Measurements from ENCODE around the gene CRACR2A.

Gene CRACR2A

GRCh38 chr12:3795066-3795465, 42.2 kb upstream of the CRACR2A start:
- H3K9me2 ChIP-seq (ENCODE audit: low read depth, low read length) = no peaks in the 10 kb centered on the region
- no peak for TF ChIP-seq EZH2 (IDR thresholded peaks at IDR 0.05; ENCODE audit: borderline replicate concordance, low read length)
- no peak for TF ChIP-seq CTCF (IDR thresholded peaks at IDR 0.05; ENCODE audit: low read length)

GRCh38 chr12:3792623-3793288, 39.8 kb upstream of the CRACR2A start:
- Histone ChIP-seq H3K27ac (ENCODE audit: low read depth, low read length, poor library complexity, severe bottlenecking) (no peak overlapping the region), H3K27me3 (ENCODE audit: insufficient read depth, low read length) (no peaks in the 10 kb centered on the region), H3K79me2 (ENCODE audit: insufficient read depth, low read length) (no peaks in the 10 kb centered on the region), H3K9me2 (ENCODE audit: low read depth, low read length) (no peaks in the 10 kb centered on the region), H3K9me3 (ENCODE audit: low read length) (no peaks in the 10 kb centered on the region), H4K20me1 (ENCODE audit: insufficient read depth, low read length) (no peaks in the 10 kb centered on the region), H3K9ac (ENCODE audit: low read length) (no peak overlapping the region), H2AFZ (ENCODE audit: low read length) (no peak overlapping the region), H3F3A (ENCODE audit: insufficient read depth, low read length) (no peaks in the 10 kb centered on the region), H3K4me2 (ENCODE audit: low read length) (no peak overlapping the region), H3K4me1 (ENCODE audit: insufficient read depth, low read length, severe bottlenecking) (no peaks in the 10 kb centered on the region), H3K4me3 (ENCODE audit: low read depth, low read length, poor library complexity, severe bottlenecking) (no peak overlapping the region), H3K36me3 (ENCODE audit: insufficient read depth, low read length) (no peaks in the 10 kb centered on the region)
- TF ChIP-seq CTCF (IDR thresholded peaks at IDR 0.05; ENCODE audit: low read length) (no peak), EZH2 (IDR thresholded peaks at IDR 0.05; ENCODE audit: borderline replicate concordance, low read length) (no peak)

More at GRCh38 chr12:3795066-3795465, 42.2 kb upstream of the CRACR2A start:
- Histone ChIP-seq H4K20me1 (ENCODE audit: insufficient read depth, low read length) (no peaks in the 10 kb centered on the region), H3K9me3 (ENCODE audit: low read length) (no peaks in the 10 kb centered on the region), H2AFZ (ENCODE audit: low read length) (no peak overlapping the region), H3K27me3 (ENCODE audit: insufficient read depth, low read length) (no peaks in the 10 kb centered on the region), H3K79me2 (ENCODE audit: insufficient read depth, low read length) (no peaks in the 10 kb centered on the region), H3K36me3 (ENCODE audit: insufficient read depth, low read length) (no peaks in the 10 kb centered on the region), H3K4me1 (ENCODE audit: insufficient read depth, low read length, severe bottlenecking) (no peaks in the 10 kb centered on the region), H3K4me3 (ENCODE audit: low read depth, low read length, poor library complexity, severe bottlenecking) (no peak overlapping the region), H3K9ac (ENCODE audit: low read length) (no peak overlapping the region), H3K4me2 (ENCODE audit: low read length) (no peak overlapping the region), H3F3A (ENCODE audit: insufficient read depth, low read length) (no peaks in the 10 kb centered on the region), H3K27ac (ENCODE audit: low read depth, low read length, poor library complexity, severe bottlenecking) (no peak overlapping the region)

GRCh38 chr12:3791256-3791874, 38.5 kb upstream of the CRACR2A start:
- no peaks in the 10 kb centered on the region for H3K4me1 ChIP-seq (ENCODE audit: insufficient read depth, low read length, severe bottlenecking)
- H4K20me1 ChIP-seq (ENCODE audit: insufficient read depth, low read length) = no peaks in the 10 kb centered on the region
- H3K9me2 ChIP-seq (ENCODE audit: low read depth, low read length) = no peaks in the 10 kb centered on the region
- TF ChIP-seq EZH2 (IDR thresholded peaks at IDR 0.05; ENCODE audit: borderline replicate concordance, low read length) (no peak), CTCF (IDR thresholded peaks at IDR 0.05; ENCODE audit: low read length) (no peak)
- H3F3A ChIP-seq (ENCODE audit: insufficient read depth, low read length) = no peaks in the 10 kb centered on the region
- no peaks in the 10 kb centered on the region for H3K27me3 ChIP-seq (ENCODE audit: insufficient read depth, low read length)
- no peaks in the 10 kb centered on the region for H3K79me2 ChIP-seq (ENCODE audit: insufficient read depth, low read length)
- no peaks in the 10 kb centered on the region for H3K9me3 ChIP-seq (ENCODE audit: low read length)
- no peak overlapping the region for H3K9ac ChIP-seq (ENCODE audit: low read length)
- H2AFZ ChIP-seq (ENCODE audit: low read length) = no peak overlapping the region
- H3K27ac ChIP-seq (ENCODE audit: low read depth, low read length, poor library complexity, severe bottlenecking) = no peak overlapping the region
- H3K36me3 ChIP-seq (ENCODE audit: insufficient read depth, low read length) = no peaks in the 10 kb centered on the region
- no peak overlapping the region for H3K4me3 ChIP-seq (ENCODE audit: low read depth, low read length, poor library complexity, severe bottlenecking)
- no peak overlapping the region for H3K4me2 ChIP-seq (ENCODE audit: low read length)

Data from OCI-LY1 (cell line).